ENCODE measurements around the gene AGBL4. TPM values are rescaled to one million over a fixed set of nuclear protein-coding genes. Genes with fewer than 3 reads are reported as not detected.

AGBL4 gene
- polyA plus RNA-seq, 1 donor from 2014 or later, result not detected

- Mint-ChIP-seq H3K4me1 (no peaks in the 10 kb centered on the region), H3K27me3 (no peaks in the 10 kb centered on the region), H3K4me3 (no peak overlapping the region), H3K9me3 (peaks cover 2 to 4% (median 2%) of the 10 kb centered on the region in 3 donors), H3K36me3 (no peaks in the 10 kb centered on the region), H3K27ac (no peak overlapping the region)
Measured at GRCh38 chr1:49183489-49183888, 840.3 kb downstream of the AGBL4 start.

GRCh38 chr1:49181033-49181432 is 842.7 kb downstream of the AGBL4 start:
- Mint-ChIP-seq H3K9me3 (no peaks in the 10 kb centered on the region), H3K27ac (no peak overlapping the region), H3K4me3 (no peak overlapping the region), H3K27me3 (no peaks in the 10 kb centered on the region), H3K4me1 (no peaks in the 10 kb centered on the region), H3K36me3 (no peaks in the 10 kb centered on the region)

GRCh38 chr1:49171941-49172593 is 851.7 kb downstream of the AGBL4 start:
- H3K4me1 Mint-ChIP-seq, result no peaks in the 10 kb centered on the region
- no peaks in the 10 kb centered on the region for H3K27me3 Mint-ChIP-seq
- H3K27ac Mint-ChIP-seq, result no peak overlapping the region

GRCh38 chr1:49166031-49166430 is 857.7 kb downstream of the AGBL4 start:
- Mint-ChIP-seq H3K27me3 (no peaks in the 10 kb centered on the region), H3K4me3 (no peak overlapping the region), H3K4me1 (no peaks in the 10 kb centered on the region), H3K36me3 (no peaks in the 10 kb centered on the region), H3K27ac (no peak overlapping the region), H3K9me3 (peaks cover 0 to 2% (median 0%) of the 10 kb centered on the region in 3 donors)

More at GRCh38 chr1:49171941-49172593, 851.7 kb downstream of the AGBL4 start:
- H3K36me3 Mint-ChIP-seq, result no peaks in the 10 kb centered on the region
- H3K4me3 Mint-ChIP-seq, result no peak overlapping the region
- H3K9me3 Mint-ChIP-seq, result no peaks in the 10 kb centered on the region

- no peak overlapping the region for H3K4me3 Mint-ChIP-seq
Measured at GRCh38 chr1:49163031-49163430, 860.7 kb downstream of the AGBL4 start.

GRCh38 chr1:49160677-49161076 is 863.1 kb downstream of the AGBL4 start:
- no peaks in the 10 kb centered on the region for H3K27me3 Mint-ChIP-seq
- no peaks in the 10 kb centered on the region for H3K36me3 Mint-ChIP-seq

More at GRCh38 chr1:49163031-49163430, 860.7 kb downstream of the AGBL4 start:
- Mint-ChIP-seq H3K27ac (no peak overlapping the region), H3K4me1 (no peaks in the 10 kb centered on the region), H3K36me3 (no peaks in the 10 kb centered on the region), H3K27me3 (no peaks in the 10 kb centered on the region), H3K9me3 (peaks cover 0 to 4% (median 3%) of the 10 kb centered on the region in 3 donors)

GRCh38 chr1:49136738-49137251 is 887.0 kb downstream of the AGBL4 start:
- no peaks in the 10 kb centered on the region for H3K27me3 Mint-ChIP-seq
- H3K4me1 Mint-ChIP-seq, result no peaks in the 10 kb centered on the region
- H3K9me3 Mint-ChIP-seq, result peaks cover 4 to 12% (median 9%) of the 10 kb centered on the region in 3 donors
- no peak overlapping the region for H3K4me3 Mint-ChIP-seq
- no peak overlapping the region for H3K27ac Mint-ChIP-seq
- peaks cover 3% of the 10 kb centered on the region for H3K36me3 Mint-ChIP-seq

More at GRCh38 chr1:49160677-49161076, 863.1 kb downstream of the AGBL4 start:
- Mint-ChIP-seq H3K27ac (no peak overlapping the region), H3K9me3 (peaks cover 3 to 4% (median 3%) of the 10 kb centered on the region in 3 donors), H3K4me1 (no peaks in the 10 kb centered on the region), H3K4me3 (no peak overlapping the region)

GRCh38 chr1:49125746-49126145 is 898.0 kb downstream of the AGBL4 start:
- H3K36me3 Mint-ChIP-seq, result no peaks in the 10 kb centered on the region
- no peaks in the 10 kb centered on the region for H3K4me1 Mint-ChIP-seq
- H3K9me3 Mint-ChIP-seq, result peaks cover 0 to 3% (median 0%) of the 10 kb centered on the region in 3 donors
- no peak overlapping the region for H3K27ac Mint-ChIP-seq
- H3K27me3 Mint-ChIP-seq, result peaks cover 3% of the 10 kb centered on the region
- no peak overlapping the region for H3K4me3 Mint-ChIP-seq

GRCh38 chr1:49111931-49112330 is 911.8 kb downstream of the AGBL4 start:
- H3K4me3 Mint-ChIP-seq, result no peak overlapping the region
- no peaks in the 10 kb centered on the region for H3K27me3 Mint-ChIP-seq
- H3K4me1 Mint-ChIP-seq, result no peaks in the 10 kb centered on the region
- H3K27ac Mint-ChIP-seq, result no peak overlapping the region
- H3K9me3 Mint-ChIP-seq, result peaks cover 0 to 9% (median 2%) of the 10 kb centered on the region in 3 donors
- no peaks in the 10 kb centered on the region for H3K36me3 Mint-ChIP-seq

GRCh38 chr1:49106445-49106844 is 917.3 kb downstream of the AGBL4 start:
- Mint-ChIP-seq H3K9me3 (peaks cover 0 to 2% (median 0%) of the 10 kb centered on the region in 3 donors), H3K27me3 (no peaks in the 10 kb centered on the region), H3K36me3 (no peaks in the 10 kb centered on the region), H3K4me1 (no peaks in the 10 kb centered on the region), H3K27ac (no peak overlapping the region), H3K4me3 (no peak overlapping the region)

- Mint-ChIP-seq H3K4me3 (no peak overlapping the region), H3K27ac (no peak overlapping the region), H3K36me3 (no peaks in the 10 kb centered on the region), H3K4me1 (no peaks in the 10 kb centered on the region), H3K27me3 (no peaks in the 10 kb centered on the region), H3K9me3 (no peaks in the 10 kb centered on the region)
Measured at GRCh38 chr1:49104575-49104974, 919.2 kb downstream of the AGBL4 start.

- no peak overlapping the region for H3K4me3 Mint-ChIP-seq
- H3K9me3 Mint-ChIP-seq, result no peaks in the 10 kb centered on the region
- H3K4me1 Mint-ChIP-seq, result no peaks in the 10 kb centered on the region
- no peak overlapping the region for H3K27ac Mint-ChIP-seq
- no peaks in the 10 kb centered on the region for H3K27me3 Mint-ChIP-seq
- H3K36me3 Mint-ChIP-seq, result no peaks in the 10 kb centered on the region
Measured at GRCh38 chr1:49102752-49103151, 921.0 kb downstream of the AGBL4 start.

GRCh38 chr1:49098866-49099265 is 924.9 kb downstream of the AGBL4 start:
- H3K27ac Mint-ChIP-seq, result no peak overlapping the region
- H3K4me3 Mint-ChIP-seq, result no peak overlapping the region
- H3K36me3 Mint-ChIP-seq, result no peaks in the 10 kb centered on the region
- no peaks in the 10 kb centered on the region for H3K27me3 Mint-ChIP-seq
- H3K4me1 Mint-ChIP-seq, result no peaks in the 10 kb centered on the region
- H3K9me3 Mint-ChIP-seq, result no peaks in the 10 kb centered on the region

GRCh38 chr1:49086327-49086726 is 937.4 kb downstream of the AGBL4 start:
- Mint-ChIP-seq H3K9me3 (peaks cover 0 to 11% (median 4%) of the 10 kb centered on the region in 3 donors), H3K27me3 (no peaks in the 10 kb centered on the region), H3K36me3 (no peaks in the 10 kb centered on the region), H3K4me3 (no peak overlapping the region), H3K4me1 (no peaks in the 10 kb centered on the region), H3K27ac (no peak overlapping the region)

GRCh38 chr1:49085079-49085478 is 938.7 kb downstream of the AGBL4 start:
- no peaks in the 10 kb centered on the region for H3K4me1 Mint-ChIP-seq
- no peak overlapping the region for H3K27ac Mint-ChIP-seq
- no peaks in the 10 kb centered on the region for H3K27me3 Mint-ChIP-seq
- no peaks in the 10 kb centered on the region for H3K36me3 Mint-ChIP-seq
- no peak overlapping the region for H3K4me3 Mint-ChIP-seq
- H3K9me3 Mint-ChIP-seq, result peaks cover 0 to 11% (median 4%) of the 10 kb centered on the region in 3 donors

GRCh38 chr1:49060766-49061165 is 963.0 kb downstream of the AGBL4 start:
- Mint-ChIP-seq H3K9me3 (peaks cover 0 to 9% (median 7%) of the 10 kb centered on the region in 3 donors), H3K4me1 (peaks cover 0 to 3% (median 0%) of the 10 kb centered on the region in 3 donors), H3K36me3 (no peaks in the 10 kb centered on the region)

More at GRCh38 chr1:49060766-49061165, 963.0 kb downstream of the AGBL4 start:
- H3K27me3 Mint-ChIP-seq, result peaks cover 4% of the 10 kb centered on the region
- no peak overlapping the region for H3K4me3 Mint-ChIP-seq
- H3K27ac Mint-ChIP-seq, result no peak overlapping the region
